ENCODE results near the gene GC.
"Not testable (repeated sequence)": the region's sequence is repeated elsewhere in the genome, so short reads cannot be mapped to it uniquely, and the experiment has no call there.

GC gene

DNA sequence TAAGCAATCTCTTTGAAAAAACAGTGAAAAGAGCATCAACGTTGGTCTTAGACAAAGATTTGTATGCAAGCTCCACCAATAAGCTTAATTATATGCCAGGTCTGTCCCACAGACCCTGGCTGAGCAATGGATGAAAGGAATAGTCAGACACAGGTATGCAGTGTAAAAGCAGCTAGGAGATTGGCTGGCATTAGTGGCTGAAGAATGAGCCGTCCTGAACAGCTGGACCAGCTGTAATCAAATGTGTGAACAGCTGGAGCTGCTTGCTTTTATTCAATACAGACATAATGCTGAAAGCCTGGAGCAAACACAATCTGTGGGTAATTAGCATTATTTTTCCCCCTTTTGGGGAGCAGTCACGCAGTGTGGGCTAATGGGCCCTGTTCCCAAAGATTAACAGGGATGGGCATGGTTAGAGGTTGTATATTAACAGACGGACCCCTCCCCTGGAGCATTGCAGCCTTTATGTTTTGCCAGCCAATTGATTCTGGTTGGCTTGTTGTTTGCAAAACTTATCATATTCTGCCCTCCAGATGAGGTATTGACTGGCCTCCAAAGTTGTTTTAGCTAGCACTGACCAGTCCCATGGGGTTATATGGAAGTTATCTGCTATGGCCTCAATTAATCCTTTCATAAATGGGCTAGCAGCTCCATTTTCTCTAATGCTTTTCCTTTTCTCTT is 20.3 kb upstream of the GC start:
- H3K4me3 ChIP-seq (ENCODE audit: low read depth in 1 of 2, low read length in 2 of 2); H3K27me3 ChIP-seq (ENCODE audit: low read depth, low read length); H3K27ac ChIP-seq (ENCODE audit: low read length); H3K4me1 ChIP-seq (ENCODE audit: control insufficient read depth in 1 of 2, insufficient read depth in 2 of 2, low read length in 2 of 2); H3K9me3 ChIP-seq (ENCODE audit: control insufficient read depth in 1 of 2, low read length in 2 of 2); H3K36me3 ChIP-seq (ENCODE audit: control insufficient read depth in 1 of 2, insufficient read depth in 2 of 2, low read length in 2 of 2): not testable (repeated sequence)

- H3K9me3 ChIP-seq (ENCODE audit: control insufficient read depth in 1 of 2, low read length in 2 of 2) = no peaks in the 10 kb centered on the region
- no peaks in the 10 kb centered on the region for H3K36me3 ChIP-seq (ENCODE audit: control insufficient read depth in 1 of 2, insufficient read depth in 2 of 2, low read length in 2 of 2)
- H3K4me1 ChIP-seq (ENCODE audit: control insufficient read depth in 1 of 2, insufficient read depth in 2 of 2, low read length in 2 of 2) = no peaks in the 10 kb centered on the region
- H3K27ac ChIP-seq (ENCODE audit: low read length) = no peak overlapping the region
- no peaks in the 10 kb centered on the region for H3K27me3 ChIP-seq (ENCODE audit: low read depth, low read length)
- H3K4me3 ChIP-seq (ENCODE audit: low read depth in 1 of 2, low read length in 2 of 2) = no peak overlapping the region
Observed at GRCh38 chr4:71785959-71786358, 2.1 kb upstream of the GC start.

DNA sequence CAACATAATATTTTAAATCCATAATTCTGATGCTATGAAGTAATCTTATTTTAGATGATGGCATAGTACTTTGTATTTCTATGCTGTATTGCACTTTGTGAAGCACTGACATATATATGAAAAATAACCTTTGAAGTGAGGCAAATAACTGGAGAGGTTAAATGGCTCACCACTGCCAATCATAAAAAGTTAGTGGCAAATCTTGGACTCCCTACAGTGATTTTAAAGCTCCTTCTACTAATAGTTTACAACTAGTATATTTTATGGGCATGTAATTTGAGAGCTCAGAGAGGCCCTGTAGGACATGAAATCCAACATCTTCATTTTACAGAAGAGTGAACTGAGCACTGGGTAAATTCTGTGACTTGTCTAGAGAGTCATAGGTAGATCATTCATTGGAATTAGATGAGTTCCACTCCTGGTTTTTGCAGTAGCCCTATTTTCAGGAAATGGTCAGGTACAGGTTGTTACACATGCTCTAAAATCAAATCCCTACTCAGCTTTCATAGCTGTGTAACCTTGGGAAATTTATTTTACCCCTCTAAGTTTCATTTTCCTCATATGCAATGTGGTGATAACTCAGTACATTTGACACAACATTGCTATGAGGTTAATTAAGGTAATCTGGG is 804 bp upstream of the GC start:
- no peaks in the 10 kb centered on the region for H3K4me1 ChIP-seq (ENCODE audit: control insufficient read depth in 1 of 2, insufficient read depth in 2 of 2, low read length in 2 of 2)
- no peak overlapping the region for H3K4me3 ChIP-seq (ENCODE audit: low read depth in 1 of 2, low read length in 2 of 2)
- H3K27me3 ChIP-seq (ENCODE audit: low read depth, low read length) = no peaks in the 10 kb centered on the region

GRCh38 chr4:71777891-71778290 is 6.0 kb downstream of the GC start:
- H3K27me3 ChIP-seq (ENCODE audit: low read depth, low read length) = no peaks in the 10 kb centered on the region
- H3K4me3 ChIP-seq (ENCODE audit: low read depth in 1 of 2, low read length in 2 of 2) = no peak overlapping the region
- H3K9me3 ChIP-seq (ENCODE audit: control insufficient read depth in 1 of 2, low read length in 2 of 2) = no peaks in the 10 kb centered on the region
- H3K27ac ChIP-seq (ENCODE audit: low read length) = no peak overlapping the region
- no peaks in the 10 kb centered on the region for H3K36me3 ChIP-seq (ENCODE audit: control insufficient read depth in 1 of 2, insufficient read depth in 2 of 2, low read length in 2 of 2)
- H3K4me1 ChIP-seq (ENCODE audit: control insufficient read depth in 1 of 2, insufficient read depth in 2 of 2, low read length in 2 of 2) = no peaks in the 10 kb centered on the region

More for the DNA sequence above, 804 bp upstream of the GC start:
- Histone ChIP-seq H3K9me3 (ENCODE audit: control insufficient read depth in 1 of 2, low read length in 2 of 2) (no peaks in the 10 kb centered on the region), H3K27ac (ENCODE audit: low read length) (no peak overlapping the region), H3K36me3 (ENCODE audit: control insufficient read depth in 1 of 2, insufficient read depth in 2 of 2, low read length in 2 of 2) (no peaks in the 10 kb centered on the region)

DNA sequence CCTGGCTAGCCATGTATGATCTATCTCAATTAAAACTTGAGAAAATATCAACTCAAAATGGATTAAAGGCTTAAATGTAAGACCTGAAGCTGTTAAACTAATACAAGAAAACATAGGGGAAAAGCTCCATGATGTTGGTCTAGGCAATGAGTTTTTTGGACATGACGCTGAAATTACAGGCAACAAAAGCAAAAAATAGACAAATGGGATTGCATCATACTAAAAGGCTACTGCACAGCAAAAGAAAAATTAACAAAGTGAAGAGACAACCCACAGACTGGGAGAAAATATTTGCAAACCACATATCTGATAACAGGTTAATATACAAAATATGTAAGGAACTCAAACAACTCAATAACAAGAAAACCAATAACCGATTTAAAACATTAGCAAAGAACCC is 8.4 kb downstream of the GC start:
- H3K4me3 ChIP-seq (ENCODE audit: low read depth in 1 of 2, low read length in 2 of 2) = no peak overlapping the region
- H3K4me1 ChIP-seq (ENCODE audit: control insufficient read depth in 1 of 2, insufficient read depth in 2 of 2, low read length in 2 of 2) = no peaks in the 10 kb centered on the region
- no peaks in the 10 kb centered on the region for H3K9me3 ChIP-seq (ENCODE audit: control insufficient read depth in 1 of 2, low read length in 2 of 2)
- H3K36me3 ChIP-seq (ENCODE audit: control insufficient read depth in 1 of 2, insufficient read depth in 2 of 2, low read length in 2 of 2) = no peaks in the 10 kb centered on the region
- H3K27me3 ChIP-seq (ENCODE audit: low read depth, low read length) = no peaks in the 10 kb centered on the region
- no peak overlapping the region for H3K27ac ChIP-seq (ENCODE audit: low read length)

DNA sequence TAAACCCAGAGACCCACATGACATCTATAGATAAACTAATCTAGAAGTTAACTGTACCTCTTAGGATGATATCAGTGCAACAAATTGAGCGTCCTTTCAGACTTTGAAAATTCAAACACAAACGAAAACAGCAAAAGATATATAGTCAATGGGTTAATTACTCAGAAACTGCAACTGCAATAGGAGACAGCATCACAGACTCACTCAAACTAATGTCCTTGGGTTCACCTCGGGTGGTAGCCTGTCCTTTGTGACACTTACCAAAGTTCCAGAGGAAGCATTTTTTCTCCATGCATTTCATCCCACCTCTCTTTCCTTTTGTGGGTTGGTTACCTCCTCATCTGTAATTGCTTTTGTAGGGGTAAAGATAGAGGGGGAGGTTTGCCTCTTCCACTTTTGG is 9.7 kb downstream of the GC start:
- Histone ChIP-seq H3K4me1 (ENCODE audit: control insufficient read depth in 1 of 2, insufficient read depth in 2 of 2, low read length in 2 of 2) (no peaks in the 10 kb centered on the region), H3K9me3 (ENCODE audit: control insufficient read depth in 1 of 2, low read length in 2 of 2) (no peaks in the 10 kb centered on the region), H3K27ac (ENCODE audit: low read length) (no peak overlapping the region), H3K36me3 (ENCODE audit: control insufficient read depth in 1 of 2, insufficient read depth in 2 of 2, low read length in 2 of 2) (no peaks in the 10 kb centered on the region), H3K27me3 (ENCODE audit: low read depth, low read length) (no peaks in the 10 kb centered on the region), H3K4me3 (ENCODE audit: low read depth in 1 of 2, low read length in 2 of 2) (no peak overlapping the region)

GRCh38 chr4:71773004-71773403 is 10.9 kb downstream of the GC start:
- Histone ChIP-seq H3K4me1 (ENCODE audit: control insufficient read depth in 1 of 2, insufficient read depth in 2 of 2, low read length in 2 of 2) (no peaks in the 10 kb centered on the region), H3K9me3 (ENCODE audit: control insufficient read depth in 1 of 2, low read length in 2 of 2) (no peaks in the 10 kb centered on the region)

GRCh38 chr4:71772592-71772991 is 11.3 kb downstream of the GC start:
- H3K27me3 ChIP-seq (ENCODE audit: low read depth, low read length) = no peaks in the 10 kb centered on the region
- no peak overlapping the region for H3K4me3 ChIP-seq (ENCODE audit: low read depth in 1 of 2, low read length in 2 of 2)
- H3K9me3 ChIP-seq (ENCODE audit: control insufficient read depth in 1 of 2, low read length in 2 of 2) = no peaks in the 10 kb centered on the region
- H3K36me3 ChIP-seq (ENCODE audit: control insufficient read depth in 1 of 2, insufficient read depth in 2 of 2, low read length in 2 of 2) = no peaks in the 10 kb centered on the region
- H3K4me1 ChIP-seq (ENCODE audit: control insufficient read depth in 1 of 2, insufficient read depth in 2 of 2, low read length in 2 of 2) = no peaks in the 10 kb centered on the region
- no peak overlapping the region for H3K27ac ChIP-seq (ENCODE audit: low read length)

More at GRCh38 chr4:71773004-71773403, 10.9 kb downstream of the GC start:
- Histone ChIP-seq H3K4me3 (ENCODE audit: low read depth in 1 of 2, low read length in 2 of 2) (no peak overlapping the region), H3K27me3 (ENCODE audit: low read depth, low read length) (no peaks in the 10 kb centered on the region), H3K27ac (ENCODE audit: low read length) (no peak overlapping the region), H3K36me3 (ENCODE audit: control insufficient read depth in 1 of 2, insufficient read depth in 2 of 2, low read length in 2 of 2) (no peaks in the 10 kb centered on the region)

DNA sequence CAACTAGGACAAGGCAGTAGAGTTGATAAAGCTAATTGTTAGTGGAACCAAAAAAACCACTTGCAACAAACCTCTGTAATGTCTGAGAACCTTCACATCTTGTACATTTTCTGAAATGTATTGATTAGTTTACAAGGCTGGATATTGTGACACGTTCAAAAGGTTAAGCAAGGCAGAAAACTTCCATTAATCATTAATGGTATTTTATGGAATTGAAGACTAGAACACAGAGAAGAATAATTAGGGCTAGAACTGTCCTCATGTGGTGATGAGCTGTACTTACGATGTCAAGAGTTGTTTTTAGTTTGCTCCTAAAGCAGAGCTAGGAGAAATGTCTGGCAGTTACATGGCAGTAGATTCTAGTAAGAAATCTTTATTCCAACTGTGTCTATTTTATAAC is 12.3 kb downstream of the GC start:
- H3K27ac ChIP-seq (ENCODE audit: low read length) = no peak overlapping the region
- H3K9me3 ChIP-seq (ENCODE audit: control insufficient read depth in 1 of 2, low read length in 2 of 2) = no peaks in the 10 kb centered on the region
- no peaks in the 10 kb centered on the region for H3K27me3 ChIP-seq (ENCODE audit: low read depth, low read length)
- no peaks in the 10 kb centered on the region for H3K36me3 ChIP-seq (ENCODE audit: control insufficient read depth in 1 of 2, insufficient read depth in 2 of 2, low read length in 2 of 2)
- no peak overlapping the region for H3K4me3 ChIP-seq (ENCODE audit: low read depth in 1 of 2, low read length in 2 of 2)
- no peaks in the 10 kb centered on the region for H3K4me1 ChIP-seq (ENCODE audit: control insufficient read depth in 1 of 2, insufficient read depth in 2 of 2, low read length in 2 of 2)

DNA sequence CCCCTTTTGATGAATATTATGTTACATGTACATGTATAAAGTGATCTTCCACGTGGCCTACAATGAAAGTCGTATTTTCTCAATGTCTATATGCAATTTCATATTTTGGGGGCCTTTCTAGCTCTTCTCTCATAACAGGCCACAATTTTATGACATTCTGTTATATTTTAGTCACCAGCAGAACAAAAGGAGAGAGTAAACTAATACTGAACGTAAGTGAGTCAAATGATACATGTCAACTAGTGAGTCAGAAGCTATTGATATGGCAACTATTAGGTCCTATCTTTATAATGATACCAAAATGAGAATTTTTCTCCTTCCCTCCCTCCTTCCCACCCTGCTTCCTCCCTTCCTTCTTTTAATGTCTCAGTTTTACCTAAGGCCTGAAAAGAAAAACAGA is 14.4 kb downstream of the GC start:
- Histone ChIP-seq H3K4me1 (ENCODE audit: control insufficient read depth in 1 of 2, insufficient read depth in 2 of 2, low read length in 2 of 2) (no peaks in the 10 kb centered on the region), H3K27ac (ENCODE audit: low read length) (no peak overlapping the region), H3K4me3 (ENCODE audit: low read depth in 1 of 2, low read length in 2 of 2) (no peak overlapping the region), H3K27me3 (ENCODE audit: low read depth, low read length) (no peaks in the 10 kb centered on the region), H3K9me3 (ENCODE audit: control insufficient read depth in 1 of 2, low read length in 2 of 2) (no peaks in the 10 kb centered on the region), H3K36me3 (ENCODE audit: control insufficient read depth in 1 of 2, insufficient read depth in 2 of 2, low read length in 2 of 2) (no peaks in the 10 kb centered on the region)

- Histone ChIP-seq H3K9me3 (ENCODE audit: control insufficient read depth in 1 of 2, low read length in 2 of 2) (no peaks in the 10 kb centered on the region), H3K36me3 (ENCODE audit: control insufficient read depth in 1 of 2, insufficient read depth in 2 of 2, low read length in 2 of 2) (no peaks in the 10 kb centered on the region), H3K4me3 (ENCODE audit: low read depth in 1 of 2, low read length in 2 of 2) (no peak overlapping the region), H3K27ac (ENCODE audit: low read length) (no peak overlapping the region), H3K27me3 (ENCODE audit: low read depth, low read length) (no peaks in the 10 kb centered on the region), H3K4me1 (ENCODE audit: control insufficient read depth in 1 of 2, insufficient read depth in 2 of 2, low read length in 2 of 2) (no peaks in the 10 kb centered on the region)
Observed at GRCh38 chr4:71768123-71768522, 15.8 kb downstream of the GC start.

GRCh38 chr4:71765821-71766383 is 18.0 kb downstream of the GC start:
- no peaks in the 10 kb centered on the region for H3K4me1 ChIP-seq (ENCODE audit: control insufficient read depth in 1 of 2, insufficient read depth in 2 of 2, low read length in 2 of 2)
- H3K4me3 ChIP-seq (ENCODE audit: low read depth in 1 of 2, low read length in 2 of 2) = no peak overlapping the region
- H3K27me3 ChIP-seq (ENCODE audit: low read depth, low read length) = no peaks in the 10 kb centered on the region
- H3K27ac ChIP-seq (ENCODE audit: low read length) = no peak overlapping the region
- no peaks in the 10 kb centered on the region for H3K9me3 ChIP-seq (ENCODE audit: control insufficient read depth in 1 of 2, low read length in 2 of 2)
- H3K36me3 ChIP-seq (ENCODE audit: control insufficient read depth in 1 of 2, insufficient read depth in 2 of 2, low read length in 2 of 2) = no peaks in the 10 kb centered on the region

Data from muscle layer of duodenum (tissue), 2 donors.